HG03575 (cell line): ENCODE results near the gene DNAJB2.
"Not testable (repeated sequence)": the region's sequence is repeated elsewhere in the genome, so short reads cannot be mapped to it uniquely, and the experiment has no call there.

ENCODE experiments used
- ATAC-seq: cut with Tn5 transposase; IDR thresholded peaks from one replicate; pipeline ENCODE4 v1.9.1; 2021; ENCODE audit not compliant: unreplicated experiment, insufficient number of reproducible peaks, low FRiP score; ENCODE audit errors: extremely low read depth

Gene DNAJB2

DNA sequence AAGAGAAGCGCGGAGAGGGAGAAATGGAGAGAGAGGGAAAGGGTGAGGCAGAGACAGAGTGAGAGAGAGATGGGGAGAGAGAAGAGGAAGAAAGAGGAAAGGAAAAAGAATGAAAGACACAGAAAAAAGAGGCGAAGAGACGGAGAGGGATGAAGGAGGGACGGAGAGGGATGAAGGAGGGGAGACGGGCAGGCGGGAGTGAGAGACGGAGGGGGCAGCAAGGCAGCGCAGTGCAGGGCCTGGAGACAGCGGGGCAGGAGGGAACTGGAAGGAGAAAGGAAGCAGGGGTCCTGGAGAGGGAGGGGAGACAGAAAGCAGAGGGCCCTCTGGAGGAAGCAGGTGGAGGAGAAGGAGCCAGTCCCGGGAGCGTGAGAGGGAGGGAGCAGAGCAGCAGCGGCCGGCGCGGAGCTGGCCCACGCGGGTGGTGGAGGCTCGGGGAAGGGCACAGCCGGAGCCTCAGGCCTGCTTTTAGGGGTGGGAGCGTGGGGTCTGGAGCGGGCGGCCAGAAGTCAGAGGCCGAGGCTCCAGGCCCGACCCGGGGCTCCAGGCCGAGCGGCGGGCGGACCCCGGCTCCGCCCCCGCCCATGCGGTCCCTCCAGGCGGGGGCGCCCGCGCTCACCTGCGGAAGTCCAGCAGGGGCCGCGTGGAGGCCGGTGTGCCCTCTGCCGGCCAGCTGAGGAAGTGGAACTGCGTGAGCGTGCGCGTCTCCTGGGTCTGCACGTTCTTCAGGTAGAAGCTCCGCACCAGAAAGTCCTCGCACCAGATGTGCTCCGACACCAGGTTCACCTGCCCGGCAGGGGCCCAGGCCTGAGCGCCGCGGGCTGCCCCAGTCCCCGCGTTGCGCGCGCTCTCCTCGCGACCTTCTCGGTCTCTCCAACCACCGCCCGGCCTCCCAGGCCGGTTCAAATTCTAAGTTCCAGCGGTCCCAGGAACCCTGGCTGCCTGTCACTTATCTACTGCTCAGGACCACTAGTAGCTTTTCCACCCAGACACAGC is 15.5 kb downstream of the DNAJB2 start:
- peak; percentile 67 for ATAC-seq

DNA sequence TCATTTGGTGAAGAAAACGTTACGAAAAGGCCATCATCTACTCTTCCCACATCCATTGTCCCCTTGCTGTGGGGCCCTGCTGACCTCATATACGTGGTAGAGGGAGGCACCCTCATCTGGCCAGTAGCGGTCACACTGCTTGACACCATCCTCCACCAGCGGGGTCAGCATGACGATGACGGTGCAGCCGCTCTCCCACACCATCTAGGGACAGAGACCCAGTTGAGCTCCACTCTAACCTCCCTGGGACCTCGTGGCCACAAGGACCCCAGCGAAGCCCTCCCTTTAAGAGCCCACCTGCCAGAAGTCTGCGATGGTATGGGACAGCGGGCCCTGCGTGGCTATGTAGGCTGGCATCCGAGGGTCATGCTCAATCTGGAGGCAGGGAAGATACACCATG is 17.0 kb downstream of the DNAJB2 start:
- ATAC-seq, result no peak

DNA sequence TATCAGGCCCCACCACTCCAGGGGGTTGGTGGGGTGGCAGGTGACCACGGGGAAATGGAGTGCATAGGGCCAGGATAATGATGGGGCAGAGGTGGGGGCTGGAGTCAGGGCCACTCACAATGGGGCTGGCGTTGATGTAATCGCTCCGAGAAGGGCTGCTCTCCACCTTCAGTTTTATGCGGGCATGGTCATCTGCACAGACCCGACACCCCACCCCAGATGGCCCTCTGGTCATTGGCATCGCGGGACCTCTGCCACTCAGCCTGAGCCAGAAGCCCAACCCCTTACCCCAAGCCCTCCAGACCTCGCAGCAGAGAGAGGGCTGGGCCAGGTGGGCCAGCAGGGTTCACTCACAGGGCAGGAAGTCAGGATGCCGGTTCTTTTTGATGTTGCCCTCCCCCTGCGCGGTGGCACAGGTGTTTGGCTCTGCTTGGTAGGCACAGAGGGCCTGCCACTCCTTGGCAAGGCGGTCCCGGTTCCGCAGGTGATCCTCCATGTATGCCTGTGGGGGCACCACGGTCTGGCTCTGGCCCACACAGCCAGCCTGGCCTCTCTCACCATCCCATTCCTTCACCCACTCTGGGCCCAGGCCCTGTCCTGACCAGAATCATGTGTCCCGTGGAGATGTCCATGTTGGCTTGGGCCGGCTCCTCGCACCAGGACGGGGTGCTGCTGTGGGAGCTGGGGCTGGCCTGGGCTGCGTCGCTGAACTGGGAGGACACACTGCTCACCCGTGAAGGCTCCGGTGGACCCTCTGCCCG is 17.6 kb downstream of the DNAJB2 start:
- ATAC-seq, result no peak

DNA sequence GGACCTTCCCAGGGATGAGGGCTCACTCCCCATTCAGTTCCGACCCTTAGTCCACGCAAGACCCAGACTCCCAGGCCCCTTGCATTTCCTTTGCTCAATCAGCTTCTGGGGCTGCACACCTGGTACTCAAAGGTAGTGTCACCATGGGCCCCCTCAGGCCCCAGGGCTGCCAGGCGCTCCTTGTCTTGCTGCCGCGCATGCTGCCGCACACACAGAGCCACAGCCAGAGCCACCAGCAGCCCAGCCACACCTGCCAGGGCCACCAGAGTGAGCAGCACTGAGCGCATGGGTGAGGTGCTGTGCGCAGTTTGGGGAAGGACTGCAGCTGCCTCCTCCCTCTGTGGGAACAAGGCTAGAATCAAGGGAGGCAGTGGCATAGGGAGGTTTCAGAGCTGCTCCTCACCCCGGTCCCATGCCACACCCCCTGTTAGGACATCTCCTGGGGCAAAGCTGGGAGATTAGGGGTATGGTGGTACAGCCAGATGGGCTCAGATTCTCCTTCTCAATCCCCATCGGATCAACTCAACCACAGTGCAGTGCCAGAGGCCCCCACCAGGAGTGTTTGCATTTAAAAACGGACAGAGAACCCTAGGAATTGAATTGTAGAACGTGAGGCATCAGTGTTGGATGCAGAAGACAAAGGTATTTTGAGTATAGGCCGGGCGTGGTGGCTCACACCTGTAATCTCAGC is 18.7 kb downstream of the DNAJB2 start:
- ATAC-seq, result no peak

DNA sequence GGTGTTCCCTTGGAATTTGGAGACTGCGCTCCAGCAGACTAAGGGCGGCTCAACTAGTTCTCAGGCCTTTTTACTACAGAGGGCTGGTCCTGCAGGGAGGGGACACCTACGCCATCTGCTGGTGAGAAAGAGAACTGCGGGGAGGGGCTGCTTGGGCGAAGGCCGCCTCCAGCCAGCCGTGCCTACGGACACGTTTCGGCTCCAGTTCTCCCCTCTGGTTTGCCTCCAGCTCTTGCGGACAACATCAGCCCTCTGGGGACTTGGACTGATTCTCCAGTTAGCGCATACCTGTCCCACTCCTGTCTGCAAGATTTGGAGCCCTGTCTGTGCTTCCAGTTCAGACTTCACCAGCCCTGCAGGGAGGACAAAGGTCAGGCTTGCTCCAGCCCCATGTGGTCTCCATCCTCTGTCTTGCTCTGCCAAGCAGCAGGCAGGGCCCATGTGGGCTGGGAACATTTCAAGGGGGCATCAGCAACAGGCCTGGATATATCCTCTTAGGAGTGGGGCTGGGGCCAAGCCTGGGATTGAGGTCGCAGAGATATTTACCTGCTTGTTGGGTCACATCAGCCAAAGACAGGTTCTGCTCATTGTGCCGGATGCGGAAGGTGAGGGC is 19.7 kb downstream of the DNAJB2 start:
- no peak for ATAC-seq

DNA sequence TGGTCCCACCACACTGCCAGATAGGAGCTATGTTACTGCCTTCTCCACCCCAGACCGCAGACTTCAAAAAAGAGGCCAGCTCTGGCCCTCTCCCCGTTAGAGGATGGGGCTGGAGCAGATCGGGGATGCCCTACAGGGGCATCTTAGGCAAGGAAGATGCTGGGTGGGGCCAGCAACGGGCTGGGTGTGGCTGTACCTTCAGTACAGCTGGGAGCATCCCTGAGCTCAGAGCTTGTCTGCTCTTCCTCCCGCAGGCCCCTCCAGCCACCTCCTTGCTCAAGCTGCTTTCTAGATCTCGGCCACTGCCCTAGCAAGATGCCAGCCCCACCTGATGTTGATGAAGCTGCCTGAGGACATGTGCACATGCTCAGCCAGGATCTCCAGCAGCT is 20.2 kb downstream of the DNAJB2 start:
- no peak for ATAC-seq

DNA sequence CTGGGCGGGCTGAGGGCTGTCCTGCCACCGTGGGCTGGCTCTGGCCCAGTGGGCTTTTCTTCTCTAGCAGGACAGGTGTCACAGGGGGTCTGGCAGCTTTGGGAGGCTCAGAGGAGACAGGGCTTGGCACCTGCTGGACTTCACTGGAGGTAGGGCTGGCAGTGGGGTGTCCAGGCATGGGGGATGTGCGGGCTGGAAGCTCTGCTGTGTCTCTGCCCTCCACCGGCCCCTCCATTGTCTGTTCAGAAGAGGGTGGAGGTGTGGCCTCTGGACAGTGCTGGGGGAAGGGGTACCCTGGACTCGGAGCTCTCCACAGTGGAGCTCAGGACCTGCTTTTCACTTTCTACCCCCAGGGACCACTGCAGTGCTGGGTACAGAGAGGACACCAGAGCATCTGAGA is 20.9 kb downstream of the DNAJB2 start:
- ATAC-seq, result no peak

DNA sequence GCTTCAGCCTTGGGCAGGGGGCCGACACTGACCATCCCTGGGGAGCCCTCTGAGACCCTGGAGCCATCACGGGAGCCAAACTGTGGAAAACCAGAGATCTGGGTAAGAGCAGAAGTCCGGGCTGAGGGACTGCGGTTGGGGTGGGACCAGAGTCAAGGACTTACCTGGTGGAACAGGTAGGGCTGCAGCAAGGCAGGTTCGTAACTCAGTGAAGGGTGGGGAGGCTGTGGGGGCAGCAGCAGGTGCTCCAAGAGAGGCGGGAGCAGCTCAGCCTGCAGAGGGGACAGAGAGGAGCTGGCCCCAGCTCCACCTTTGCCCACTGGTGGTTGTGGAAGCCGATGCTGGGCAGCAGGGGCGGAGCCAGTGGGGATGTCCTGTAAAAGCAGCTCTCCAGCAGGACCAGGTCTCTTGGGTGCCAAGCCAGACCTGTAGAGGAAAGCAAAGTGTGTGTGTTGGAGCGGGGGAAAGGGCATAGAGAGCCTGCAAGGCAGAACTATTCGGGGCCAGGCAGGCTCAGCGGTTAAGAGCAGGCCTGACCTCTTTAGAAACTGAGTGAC is 23.3 kb downstream of the DNAJB2 start:
- ATAC-seq, result no peak

DNA sequence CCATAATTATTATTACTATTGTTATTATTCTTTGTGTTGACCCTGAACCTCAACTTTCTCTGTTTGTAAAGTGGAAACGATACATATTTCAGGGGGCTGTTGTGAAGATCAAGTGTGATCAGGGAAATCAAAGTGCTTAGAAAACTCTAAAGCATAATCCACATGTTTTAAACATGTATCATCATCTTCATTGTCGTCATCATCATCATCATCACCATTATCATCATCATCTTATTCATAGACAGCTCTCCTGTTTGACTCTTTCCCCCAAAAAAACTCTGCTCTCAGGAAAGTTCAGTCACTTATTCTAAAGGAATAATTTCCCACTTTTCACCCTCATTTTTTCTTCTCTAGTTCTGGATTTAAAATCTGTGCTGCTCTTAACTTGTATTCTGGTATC is 25.1 kb downstream of the DNAJB2 start:
- no peak for ATAC-seq

DNA sequence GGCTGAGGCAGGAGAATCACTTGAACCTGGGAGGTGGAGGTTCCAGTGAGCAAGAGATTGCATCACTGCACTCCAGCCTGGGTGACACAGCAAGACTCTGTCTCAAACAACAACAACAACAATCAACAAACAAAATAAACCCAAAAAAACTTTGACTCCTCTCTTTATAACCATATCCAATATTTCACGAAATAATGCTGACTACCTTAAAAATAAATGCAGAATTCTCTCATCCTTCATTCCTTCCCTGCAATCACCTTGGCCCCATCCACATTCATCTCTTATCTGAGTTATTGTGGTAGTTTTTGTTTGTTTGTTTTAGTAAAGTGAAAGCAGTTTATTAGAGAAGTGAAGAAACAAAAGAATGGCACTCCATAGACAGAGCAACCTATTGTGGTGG is 26.9 kb downstream of the DNAJB2 start:
- no peak for ATAC-seq

DNA sequence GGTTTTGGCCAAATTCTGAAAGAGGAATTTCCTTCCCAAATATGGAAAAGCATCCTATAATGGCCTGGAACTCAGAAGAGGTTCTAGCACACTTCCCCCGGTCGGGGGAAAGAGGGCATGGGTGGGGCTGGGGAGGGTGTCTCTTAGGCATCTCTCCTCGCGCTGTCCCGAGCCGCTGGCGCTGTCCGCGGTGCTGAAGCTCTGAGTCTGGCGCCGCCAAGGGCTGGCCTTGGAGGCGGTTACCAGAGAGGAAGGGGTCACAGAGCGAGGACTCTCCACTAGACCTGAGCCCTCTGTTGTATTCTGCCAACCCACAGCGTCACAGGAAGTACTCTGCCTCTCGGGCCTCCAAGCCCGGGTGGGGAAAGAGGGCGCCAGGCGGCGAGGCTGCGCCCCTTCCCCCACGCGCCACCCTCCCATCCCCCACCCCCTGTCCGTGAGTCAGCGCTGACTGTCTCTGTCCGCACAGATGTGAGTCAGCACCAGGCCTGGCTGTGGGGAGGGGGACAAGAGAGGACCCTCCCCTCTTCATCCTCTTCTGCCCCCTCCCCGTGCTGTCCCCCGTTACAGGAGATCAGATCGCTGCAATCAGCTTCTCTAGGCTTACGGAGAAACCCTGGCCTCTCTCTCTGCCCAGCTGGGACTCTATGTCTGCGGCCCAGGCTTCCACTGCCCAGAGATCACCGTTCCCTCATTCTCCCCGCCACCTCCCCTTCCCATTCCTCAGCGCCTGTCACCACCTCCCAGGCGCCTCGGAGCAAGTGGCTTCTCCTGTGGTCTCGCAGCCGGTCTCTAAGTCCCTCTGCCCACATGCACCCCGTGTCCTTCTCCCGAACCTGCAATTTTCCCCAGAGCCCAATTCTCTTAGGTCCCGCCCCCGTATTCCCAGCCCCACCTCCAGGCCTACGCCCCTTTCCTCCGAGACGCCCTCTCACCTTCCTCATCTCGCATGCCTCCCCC is 29.3 kb downstream of the DNAJB2 start:
- no peak for ATAC-seq

DNA sequence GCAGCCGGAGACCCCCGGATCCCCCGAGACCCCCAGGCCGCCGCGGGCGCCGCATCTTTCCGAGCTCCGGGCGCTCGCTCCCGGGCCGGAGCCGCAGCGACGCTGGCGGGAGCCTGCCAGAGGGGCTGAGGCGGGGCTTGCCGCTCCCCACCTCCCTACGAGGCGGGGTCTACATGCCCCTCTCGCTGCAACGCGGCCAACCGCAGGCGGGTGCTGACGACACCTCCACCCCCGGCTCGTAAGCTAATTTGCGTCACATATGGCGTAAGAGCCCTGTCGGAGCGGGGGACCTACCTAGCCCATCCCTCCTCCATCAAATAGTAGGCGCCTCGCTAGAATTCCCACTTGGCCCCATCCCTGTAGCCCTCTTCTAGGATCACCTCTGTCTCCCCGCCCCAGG is 30.1 kb downstream of the DNAJB2 start, which contains the start of gene PTPRN:
PTPRN (minus strand) TSS at position 124 of the 400 bp plus-strand sequence; CDS start at position 55, 69 bp downstream.
- ATAC-seq, result no peak

DNA sequence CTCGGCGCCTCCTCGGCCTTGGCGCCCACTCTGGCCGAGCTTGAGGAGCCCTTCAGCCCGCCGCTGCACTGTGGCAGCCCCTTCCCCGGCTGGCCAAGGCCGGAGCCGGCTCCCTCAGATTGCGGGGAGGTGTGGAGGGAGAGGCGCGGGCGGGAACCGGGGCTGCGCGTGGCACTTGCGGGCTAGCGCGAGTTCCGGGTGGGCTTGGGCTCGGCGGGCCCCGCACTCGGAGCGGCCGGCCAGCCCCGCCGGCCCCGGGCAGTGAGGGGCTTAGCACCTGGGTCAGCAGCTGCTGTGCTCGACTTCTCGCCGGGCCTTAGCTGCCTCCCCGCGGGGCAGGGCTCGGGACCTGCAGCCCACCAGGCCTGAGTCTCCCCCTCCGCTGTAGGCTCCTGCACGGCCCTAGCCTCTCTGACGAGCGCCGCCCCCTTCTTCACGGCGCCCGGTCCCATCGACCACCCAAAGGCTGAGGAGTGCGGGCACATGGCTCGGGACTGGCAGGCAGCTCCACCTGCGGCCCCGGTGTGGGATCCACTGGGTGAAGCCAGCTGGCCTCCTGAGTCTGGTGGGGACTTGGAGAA is 33.6 kb downstream of the DNAJB2 start:
- not testable (repeated sequence) for ATAC-seq

DNA sequence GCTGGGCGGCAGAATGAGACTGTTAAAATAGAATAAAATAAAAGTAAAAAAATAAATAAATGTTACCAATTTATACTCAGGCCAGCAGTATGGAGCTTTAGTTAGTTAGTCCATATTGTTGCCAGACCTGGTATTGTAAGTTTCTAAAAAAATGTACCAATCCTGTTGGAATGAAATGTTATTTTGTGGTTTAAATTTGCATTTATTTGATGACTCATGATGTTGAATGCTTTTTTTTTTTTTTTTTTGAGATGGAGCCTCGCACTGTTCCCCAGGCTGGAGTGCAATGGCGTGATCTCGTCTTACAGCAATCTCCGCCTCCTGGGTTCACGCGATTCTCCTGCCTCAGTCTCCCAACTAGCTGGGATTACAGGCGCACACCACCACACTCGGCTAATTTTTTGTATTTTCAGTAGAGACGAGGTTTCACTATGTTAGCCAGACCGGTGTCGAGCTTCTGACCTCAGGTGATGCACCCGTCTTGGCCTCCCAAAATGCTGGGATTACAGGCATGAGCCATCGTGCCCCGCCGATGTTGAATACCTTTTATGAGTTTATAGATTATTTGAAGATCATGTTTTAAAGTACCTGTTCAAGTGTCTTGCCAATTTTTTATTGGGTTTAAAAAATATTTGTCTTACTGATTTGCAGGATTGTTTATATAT is 35.8 kb downstream of the DNAJB2 start:
- no peak for ATAC-seq

DNA sequence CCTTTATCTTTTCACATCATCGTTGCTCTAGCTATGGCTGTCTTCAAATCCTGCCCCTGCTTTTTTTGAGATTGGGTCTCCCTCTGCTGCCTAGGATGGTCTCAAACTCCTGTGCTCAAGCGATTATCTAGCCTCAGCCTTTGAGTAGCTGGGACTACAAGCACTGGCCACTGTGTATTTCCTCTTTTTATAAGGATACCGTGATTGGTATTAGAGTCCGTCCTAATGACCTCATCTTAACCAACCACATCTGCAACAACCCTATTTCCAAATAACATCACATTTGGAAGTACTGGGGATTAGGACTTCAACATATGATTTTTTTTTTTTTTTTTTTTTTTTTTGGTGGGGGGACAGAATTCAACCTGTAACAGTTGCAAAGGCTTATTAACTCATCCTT is 44.3 kb downstream of the DNAJB2 start:
- no peak for ATAC-seq

DNA sequence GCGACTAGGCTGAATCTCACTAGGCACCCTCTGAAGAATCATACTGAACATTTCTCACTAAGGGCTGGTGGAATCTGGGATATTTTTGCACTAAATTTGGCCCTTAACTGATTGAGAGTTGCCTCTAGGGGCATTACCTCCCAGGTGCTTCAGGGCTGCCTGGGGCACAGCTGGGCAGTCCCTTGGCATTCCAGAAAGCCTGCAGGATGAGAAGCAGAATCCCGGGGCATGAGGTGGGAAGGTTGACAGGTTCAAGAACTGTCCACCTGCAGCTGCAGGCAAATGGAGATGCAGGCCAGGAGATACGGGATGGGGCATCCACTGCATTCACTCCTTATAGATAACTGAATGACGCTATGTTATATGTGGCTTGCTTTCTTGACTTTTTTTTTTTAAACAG is 46.0 kb downstream of the DNAJB2 start:
- no peak for ATAC-seq
